NCI-H82 (cell line): ENCODE measurements around the gene KSR2.
"Not testable (repeated sequence)": the region's sequence is repeated elsewhere in the genome, so short reads cannot be mapped to it uniquely, and the experiment has no call there.

Source experiments
- DNase-seq: peaks from one replicate; lab custom pipeline; 2025; lab: John Stamatoyannopoulos, UW

The KSR2 gene

GRCh38 chr12:117821480-117822175 is 147.2 kb downstream of the KSR2 start:
- DNase-seq: no peak

DNA sequence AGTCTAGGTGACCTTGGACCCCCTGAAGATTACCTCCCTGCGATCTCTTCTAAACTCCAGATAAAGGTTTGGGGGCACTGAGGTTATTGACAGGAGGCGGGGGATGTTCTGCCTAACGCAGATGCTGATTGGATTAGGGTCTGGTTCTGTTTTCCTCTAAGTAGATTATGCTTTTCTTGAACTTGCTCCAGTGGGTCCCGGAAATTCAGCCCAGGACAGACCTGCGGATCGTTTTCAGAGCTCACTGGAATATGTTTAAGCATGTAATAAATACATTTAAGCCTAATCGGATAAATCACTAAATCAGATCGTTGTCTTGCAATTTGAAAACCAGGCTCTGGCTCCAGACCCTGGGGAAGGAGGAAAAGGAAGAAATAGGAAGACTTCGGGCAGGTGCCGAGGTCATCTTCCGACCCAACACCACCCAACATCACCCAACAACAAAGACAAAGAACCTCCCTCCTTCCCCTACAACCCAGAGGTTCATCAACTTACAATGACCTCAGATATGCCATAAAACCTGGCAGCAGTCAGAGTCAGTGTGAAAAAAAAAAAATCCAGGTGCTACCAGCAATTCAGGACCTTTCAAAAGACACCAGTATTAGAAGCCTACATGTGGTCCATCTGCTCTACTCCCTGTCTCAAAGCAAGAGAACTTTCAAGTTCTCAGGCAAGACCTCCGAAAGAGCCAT is 148.4 kb downstream of the KSR2 start:
- peak; percentile 97 for DNase-seq

DNA sequence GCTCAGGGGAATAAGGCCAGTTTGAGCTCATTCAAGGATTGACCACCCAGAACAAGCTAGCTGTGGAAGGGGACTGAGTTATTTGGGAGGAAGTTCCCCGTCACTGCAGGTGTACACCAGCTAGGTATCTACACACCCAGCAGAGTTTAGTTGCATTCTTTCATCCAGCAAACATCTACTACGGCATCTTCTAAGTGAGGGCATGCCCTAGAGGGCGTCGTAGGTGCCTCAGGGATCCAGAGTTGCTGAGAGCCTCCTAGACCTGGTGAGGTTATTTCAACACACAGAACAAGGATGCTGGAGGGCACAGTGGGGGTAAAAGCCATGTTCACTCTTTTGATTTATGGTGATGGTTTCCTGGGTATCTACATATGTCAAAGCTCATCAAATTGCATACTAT is 149.6 kb downstream of the KSR2 start:
- DNase-seq: no peak

- DNase-seq: no peak
These were observed 150.4 kb downstream of the KSR2 start for GRCh38 chr12:117818400-117818799.

GRCh38 chr12:117809509-117809908 is 159.3 kb downstream of the KSR2 start:
- DNase-seq: no peak

GRCh38 chr12:117807946-117808345 is 160.8 kb downstream of the KSR2 start:
- DNase-seq: no peak

DNA sequence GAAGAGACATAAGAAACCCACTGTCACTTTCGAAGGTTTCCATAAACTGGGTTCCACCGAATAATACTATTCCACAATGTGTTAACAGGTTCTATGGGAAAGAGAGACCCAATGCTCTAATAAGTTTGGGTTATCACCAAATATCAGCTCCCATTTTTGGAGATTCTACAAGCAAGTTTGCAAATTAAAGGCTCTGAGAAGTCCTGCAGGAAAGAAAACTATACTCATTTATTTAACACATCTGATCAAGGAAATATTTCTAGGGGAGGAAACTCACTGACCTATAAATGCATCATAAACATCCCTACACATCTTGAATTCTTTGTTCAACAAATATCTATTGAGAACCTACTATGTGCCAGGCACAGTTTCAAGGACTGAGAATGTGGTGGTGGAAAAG is 161.4 kb downstream of the KSR2 start:
- no peak for DNase-seq

- DNase-seq: no peak
These were observed 162.9 kb downstream of the KSR2 start for GRCh38 chr12:117805865-117806264.

GRCh38 chr12:117803001-117803400 is 165.8 kb downstream of the KSR2 start:
- DNase-seq: no peak

- not testable (repeated sequence) for DNase-seq
These were observed 168.1 kb downstream of the KSR2 start for GRCh38 chr12:117800711-117801110.

- no peak for DNase-seq
These were observed 171.6 kb downstream of the KSR2 start for GRCh38 chr12:117797202-117797601.

GRCh38 chr12:117792877-117793424 is 175.8 kb downstream of the KSR2 start:
- no peak for DNase-seq

DNA sequence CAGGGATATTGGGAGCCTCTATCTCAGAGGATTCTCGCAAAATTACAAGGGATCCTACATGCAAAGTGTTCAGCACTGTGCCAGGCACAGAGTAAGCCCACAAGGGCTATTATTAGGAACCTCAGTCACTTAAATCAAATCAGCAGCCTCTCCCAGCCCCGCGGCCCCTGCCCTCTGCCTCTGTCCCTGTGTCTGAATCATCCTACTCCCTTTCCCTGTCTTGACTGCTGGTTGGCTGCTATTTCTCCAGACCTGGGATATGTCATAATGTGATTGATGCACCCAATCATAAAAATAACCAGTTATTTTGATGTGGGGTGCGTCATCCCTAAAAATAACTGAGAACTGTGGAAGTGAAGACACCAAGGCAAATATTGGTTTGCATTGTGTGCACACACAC is 176.3 kb downstream of the KSR2 start:
- no peak for DNase-seq

GRCh38 chr12:117790948-117791347 is 177.8 kb downstream of the KSR2 start:
- DNase-seq: no peak

GRCh38 chr12:117790198-117790597 is 178.6 kb downstream of the KSR2 start:
- no peak for DNase-seq

DNA sequence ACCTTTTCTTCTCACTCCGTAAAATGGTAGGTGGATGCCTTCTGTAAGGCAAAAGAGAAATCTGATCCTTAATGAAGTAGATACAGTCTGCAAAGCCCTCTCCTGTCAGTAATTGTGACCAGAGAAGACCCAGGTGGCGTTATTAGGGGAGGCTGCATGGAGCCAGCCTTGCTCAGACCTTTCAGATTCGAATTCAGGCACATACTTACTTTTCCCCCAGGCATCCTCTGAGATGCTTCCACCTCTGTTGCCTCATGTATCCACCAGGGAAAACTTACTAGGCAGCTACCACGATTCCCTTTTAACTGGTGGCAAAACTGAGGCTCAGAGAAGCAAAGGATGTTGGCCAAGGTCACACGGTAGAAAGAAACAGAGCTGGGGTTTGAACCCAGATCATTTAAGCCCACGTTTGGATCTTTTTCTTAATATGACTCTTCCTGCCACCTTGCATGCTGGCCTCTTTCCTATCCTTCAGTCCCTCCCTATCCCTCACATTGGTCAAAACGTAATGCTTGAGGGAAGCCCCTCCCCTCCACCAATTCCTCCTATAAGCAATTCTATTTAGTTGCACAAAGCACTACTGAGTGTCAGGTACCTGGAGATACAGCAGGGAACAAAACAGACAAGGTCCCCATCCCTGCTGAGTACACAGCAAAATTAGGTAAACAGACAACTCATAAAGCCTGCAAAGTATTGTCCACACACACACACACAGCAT is 179.4 kb downstream of the KSR2 start:
- no peak for DNase-seq

DNA sequence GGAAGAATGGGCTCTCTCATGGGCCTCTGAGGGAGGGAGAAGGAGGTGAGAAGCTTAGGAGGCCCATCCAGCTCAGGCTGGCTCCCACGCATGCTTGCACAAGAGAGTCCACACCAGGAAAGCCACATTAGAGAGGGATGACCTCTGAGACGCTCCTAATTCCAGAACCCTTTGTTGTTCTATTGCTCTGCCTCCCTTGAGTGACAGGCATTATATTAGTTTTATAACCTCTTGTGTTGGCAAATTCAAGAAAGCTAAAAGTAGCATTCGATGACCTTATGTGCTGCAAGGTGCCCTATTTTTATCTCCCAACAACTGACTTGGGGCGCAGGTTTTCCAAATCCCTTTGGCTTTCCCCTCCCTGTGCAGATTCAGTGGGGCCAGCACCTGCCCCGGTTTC is 190.1 kb downstream of the KSR2 start:
- no peak for DNase-seq

- DNase-seq: no peak
These were observed 193.6 kb downstream of the KSR2 start for GRCh38 chr12:117774941-117775775.

GRCh38 chr12:117768860-117769259 is 199.9 kb downstream of the KSR2 start:
- no peak for DNase-seq

- DNase-seq: no peak
These were observed 202.8 kb downstream of the KSR2 start for GRCh38 chr12:117766008-117766407.

GRCh38 chr12:117762143-117762542 is 206.6 kb downstream of the KSR2 start:
- DNase-seq: no peak

GRCh38 chr12:117761528-117762100 is 207.2 kb downstream of the KSR2 start:
- DNase-seq: no peak
